HEK293T (cell line): ENCODE results near the gene LETM1.

ENCODE experiments used
- CTCF ChIA-PET: fragments of 350-600 bp; formaldehyde crosslinking; extraction: SDS; loops from one replicate; lab custom pipeline; 2021; ENCODE audit warnings: antibody characterized with exemption, inconsistent platforms; lab: Yijun Ruan, JAX
- POLR2A ChIA-PET: fragments of 350-600 bp; formaldehyde crosslinking; extraction: SDS; loops from one replicate; lab custom pipeline; 2020; ENCODE audit warnings: antibody characterized with exemption, inconsistent platforms; lab: Yijun Ruan, JAX
- DNase-seq: peaks from one replicate; pipeline ENCODE4 v3.0.0; 2012; ENCODE audit warnings: mixed read lengths; ENCODE audit errors: extremely low spot score
- ARNT ChIP-seq: fragments of 450-650 bp; IDR thresholded peaks from 2 replicates; pipeline ENCODE4 v1.6.1; 2017; ENCODE audit warnings: mild to moderate bottlenecking
- BHLHE40 ChIP-seq: fragments of 450-650 bp; IDR thresholded peaks from 2 replicates; pipeline ENCODE4 v1.6.1; 2016; ENCODE audit warnings: mild to moderate bottlenecking, moderate library complexity, borderline replicate concordance
- CTBP1 ChIP-seq: fragments of 450-650 bp; IDR thresholded peaks from 2 replicates; pipeline ENCODE4 v1.6.1; 2016; ENCODE audit warnings: borderline replicate concordance
- ELF4 ChIP-seq: fragments of 450-650 bp; IDR thresholded peaks from 2 replicates; pipeline ENCODE4 v1.6.1; 2017; ENCODE audit warnings: antibody characterized with exemption
- FOXA1 ChIP-seq: fragments of 450-650 bp; IDR thresholded peaks from 2 replicates; pipeline ENCODE4 v1.6.1; 2016; ENCODE audit warnings: mild to moderate bottlenecking
- FOXK2 ChIP-seq: fragments of 450-650 bp; IDR thresholded peaks from 2 replicates; pipeline ENCODE4 v1.6.1; 2016; ENCODE audit warnings: mild to moderate bottlenecking
- FOXM1 ChIP-seq: fragments of 450-650 bp; IDR thresholded peaks from 2 replicates; pipeline ENCODE4 v1.6.1; 2017; ENCODE audit warnings: mild to moderate bottlenecking, borderline replicate concordance
- HDGF ChIP-seq: fragments of 450-650 bp; IDR thresholded peaks from 2 replicates; pipeline ENCODE4 v1.6.1; 2017; ENCODE audit warnings: antibody characterized with exemption, borderline replicate concordance
- L3MBTL2 ChIP-seq: fragments of 450-650 bp; conservative IDR thresholded peaks from 2 replicates; pipeline ENCODE4 v1.6.1; 2016; ENCODE audit warnings: mild to moderate bottlenecking
- LEF1 ChIP-seq: fragments of 450-650 bp; IDR thresholded peaks from 2 replicates; pipeline ENCODE4 v1.6.1; 2017; ENCODE audit warnings: mild to moderate bottlenecking, borderline replicate concordance
- NFRKB ChIP-seq: fragments of 450-650 bp; IDR thresholded peaks from 2 replicates; pipeline ENCODE4 v1.6.1; 2016; ENCODE audit warnings: mild to moderate bottlenecking, moderate library complexity
- PKNOX1 ChIP-seq: fragments of 450-650 bp; IDR thresholded peaks from 2 replicates; pipeline ENCODE4 v1.6.1; 2016
- SP1 ChIP-seq: fragments of 450-650 bp; IDR thresholded peaks from 2 replicates; pipeline ENCODE4 v1.6.1; 2017
- SUZ12 ChIP-seq: fragments of 450-650 bp; IDR thresholded peaks from 2 replicates; pipeline ENCODE4 v1.6.1; 2016; ENCODE audit warnings: mild to moderate bottlenecking
- TARDBP ChIP-seq: fragments of 450-650 bp; IDR thresholded peaks from 2 replicates; pipeline ENCODE4 v1.6.1; 2016
- ZNF384 ChIP-seq: fragments of 450-650 bp; IDR thresholded peaks from 2 replicates; pipeline ENCODE4 v1.6.1; 2016

The LETM1 gene

DNA sequence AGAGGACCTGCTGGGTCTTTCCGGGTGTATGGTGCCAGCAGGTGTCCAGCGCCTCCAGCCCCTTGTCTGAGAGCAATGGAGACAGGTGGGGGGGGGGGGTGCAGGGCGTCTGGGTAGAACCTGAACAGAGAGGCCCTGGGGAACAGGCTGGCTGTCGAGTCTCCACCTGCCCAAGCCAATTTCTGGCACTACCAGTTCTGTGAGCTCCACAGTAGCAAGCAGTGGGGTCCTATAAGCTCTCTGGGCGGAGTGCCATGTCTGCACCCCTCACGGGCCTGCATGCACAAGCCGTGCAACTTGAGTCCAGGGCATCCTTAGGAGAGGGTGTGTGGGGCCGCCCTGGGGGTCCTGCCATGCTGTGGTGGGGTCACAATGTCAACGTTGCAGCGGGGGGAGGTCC is 72.9 kb downstream of the LETM1 start:
- DNase-seq: no peak
- ChIA-PET POLR2A (no interaction called here), CTCF (interaction anchor here (0.6 to 1.7 kb wide), 3 partner anchors 35 to 126 kb away, joined by 4 to 6 read pairs (median 5); no protein-coding TSS in a partner anchor)
- no peak for TF ChIP-seq FOXK2
- no peak for TF ChIP-seq SUZ12
- no peak for TF ChIP-seq LEF1
- no peak for TF ChIP-seq TARDBP
- no peak for TF ChIP-seq ARNT
- no peak for TF ChIP-seq FOXA1
- TF ChIP-seq ZNF384: no peak
- no peak for TF ChIP-seq L3MBTL2
- no peak for TF ChIP-seq NFRKB
- TF ChIP-seq SP1: no peak
- TF ChIP-seq HDGF: no peak
- TF ChIP-seq PKNOX1: no peak
- no peak for TF ChIP-seq ELF4
- no peak for TF ChIP-seq FOXM1
- no peak for TF ChIP-seq CTBP1
- TF ChIP-seq BHLHE40: no peak

- no peak for DNase-seq
- CTCF ChIA-PET: interaction anchor here (1.1 to 1.3 kb wide), 2 partner anchors 12 to 13 kb away, joined by 4 to 5 read pairs; partner anchors contain the start of gene FGFR3
- POLR2A ChIA-PET: no interaction called here
- TF ChIP-seq FOXA1 (no peak), LEF1 (no peak), NFRKB (no peak), L3MBTL2 (no peak), BHLHE40 (no peak), HDGF (no peak), PKNOX1 (no peak)
Observed at GRCh38 chr4:1780435-1780834, 75.5 kb downstream of the LETM1 start.

DNA sequence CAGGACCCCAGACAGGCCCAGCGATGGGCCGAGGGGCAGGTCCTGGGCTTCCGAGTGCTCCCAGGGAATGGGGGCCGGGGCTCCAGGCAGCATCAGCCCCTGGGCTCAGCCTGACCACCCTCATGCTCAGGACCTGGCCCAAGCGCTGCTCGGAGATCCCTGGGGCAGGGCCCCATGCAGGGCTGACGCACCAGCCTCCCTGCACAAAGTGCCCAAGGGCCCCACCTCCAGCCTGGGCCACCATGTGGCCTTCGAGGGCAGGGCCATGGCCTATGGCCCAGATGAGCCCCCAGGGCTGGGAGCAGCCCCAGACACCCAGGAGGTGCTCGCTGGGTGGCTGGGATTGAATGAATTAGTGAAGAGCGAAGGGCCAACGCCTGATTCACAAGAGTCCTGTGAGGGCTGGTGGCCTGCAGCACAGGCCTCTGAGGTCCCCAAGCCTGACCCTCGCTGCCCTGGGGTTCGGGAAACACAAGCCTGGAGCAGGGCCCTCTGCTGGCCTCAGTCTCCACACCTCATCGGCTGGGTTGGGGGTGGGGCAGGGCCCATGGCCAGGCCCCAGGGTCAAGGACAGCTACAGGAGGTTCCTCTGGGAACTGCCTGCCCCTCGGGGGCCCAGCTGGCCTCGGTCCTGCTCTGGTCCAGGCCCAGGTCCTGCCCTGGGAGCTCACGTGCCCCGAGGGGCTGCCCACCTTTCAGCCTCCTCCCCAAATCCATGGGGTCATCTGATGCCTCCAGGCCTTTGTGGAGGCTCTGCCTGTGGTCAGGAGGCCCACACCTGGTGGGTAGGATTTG is 76.2 kb downstream of the LETM1 start:
- ChIA-PET POLR2A (no interaction called here), CTCF (interaction anchor here (1.3 kb wide), 1 partner anchor 12 kb away, joined by 5 read pairs; no protein-coding TSS in a partner anchor)
- TF ChIP-seq TARDBP: no peak
- no peak for TF ChIP-seq CTBP1
- TF ChIP-seq FOXM1: no peak
- TF ChIP-seq ARNT: no peak
- no peak for TF ChIP-seq FOXA1
- TF ChIP-seq L3MBTL2: no peak
- TF ChIP-seq ELF4: no peak
- TF ChIP-seq LEF1: no peak
- no peak for TF ChIP-seq NFRKB
- TF ChIP-seq ZNF384: no peak
- TF ChIP-seq SP1: no peak
- TF ChIP-seq PKNOX1: no peak
- no peak for TF ChIP-seq HDGF
- TF ChIP-seq FOXK2: no peak
- no peak for TF ChIP-seq SUZ12
- TF ChIP-seq BHLHE40: no peak
- no peak for DNase-seq

GRCh38 chr4:1778642-1779392 is 77.1 kb downstream of the LETM1 start:
- no peak for DNase-seq
- CTCF ChIA-PET: no interaction called here
- POLR2A ChIA-PET: no interaction called here
- TF ChIP-seq CTBP1 (no peak), FOXA1 (no peak), NFRKB (no peak), ARNT (no peak), BHLHE40 (no peak), ELF4 (no peak), PKNOX1 (no peak), SUZ12 (no peak), SP1 (no peak), L3MBTL2 (no peak), HDGF (no peak), ZNF384 (no peak), TARDBP (no peak), LEF1 (no peak), FOXM1 (no peak), FOXK2 (no peak)
